HG03103 (cell line): ENCODE data around the gene TRIOBP.
"Not testable (repeated sequence)": the region's sequence is repeated elsewhere in the genome, so short reads cannot be mapped to it uniquely, and the experiment has no call there.

ENCODE experiments used
- ATAC-seq: cut with Tn5 transposase; IDR thresholded peaks from one replicate; pipeline ENCODE4 v1.9.1; 2021; ENCODE audit warnings: low read depth; ENCODE audit not compliant: unreplicated experiment

The TRIOBP gene

GRCh38 chr22:37696657-37697537, at the start of gene TRIOBP:
Gene TRIOBP (plus strand): TSS chr22:37697048. CDS start chr22:37701366, 4,318 bp downstream.
- peak; percentile 70 for ATAC-seq

GRCh38 chr22:37647317-37647716, 49.5 kb upstream of the TRIOBP start:
- ATAC-seq: no peak

- ATAC-seq: no peak
Measured at GRCh38 chr22:37647928-37648327, 48.9 kb upstream of the TRIOBP start.

- ATAC-seq: no peak
Measured at GRCh38 chr22:37650463-37651136, 46.2 kb upstream of the TRIOBP start.

- no peak for ATAC-seq
Measured at GRCh38 chr22:37654563-37655251, 42.1 kb upstream of the TRIOBP start.

GRCh38 chr22:37655252-37655563, 41.6 kb upstream of the TRIOBP start:
- no peak for ATAC-seq

- ATAC-seq: not testable (repeated sequence)
Measured at GRCh38 chr22:37656583-37656982, 40.3 kb upstream of the TRIOBP start.

- ATAC-seq: no peak
Measured at GRCh38 chr22:37657590-37658132, 39.2 kb upstream of the TRIOBP start.

GRCh38 chr22:37658133-37659065, 38.4 kb upstream of the TRIOBP start, which contains the start of gene PDXP:
Gene PDXP (plus strand): TSS chr22:37658723. CDS start chr22:37658783, 60 bp downstream.
- ATAC-seq: peak; percentile 78

GRCh38 chr22:37659066-37659896, 37.6 kb upstream of the TRIOBP start:
- no peak for ATAC-seq

- no peak for ATAC-seq
Measured at GRCh38 chr22:37659897-37660708, 36.7 kb upstream of the TRIOBP start.

GRCh38 chr22:37660709-37661045, 36.2 kb upstream of the TRIOBP start:
- ATAC-seq: no peak

- ATAC-seq: no peak
Measured at GRCh38 chr22:37661160-37661924, 35.5 kb upstream of the TRIOBP start.

GRCh38 chr22:37662039-37662438, 34.8 kb upstream of the TRIOBP start:
- ATAC-seq: no peak

- no peak for ATAC-seq
Measured at GRCh38 chr22:37663521-37664140, 33.2 kb upstream of the TRIOBP start.

- ATAC-seq: no peak
Measured at GRCh38 chr22:37664249-37665101, 32.4 kb upstream of the TRIOBP start.
